SIG-M5 treated with dmso at 0.1 percent for 504 hours (cell line): ENCODE results near the gene ERGIC2.
"Not testable (repeated sequence)": the region's sequence is repeated elsewhere in the genome, so short reads cannot be mapped to it uniquely, and the experiment has no call there.

Experiments
- DNase-seq: peaks from one replicate; lab custom pipeline; 2025; ENCODE audit not compliant: unreplicated experiment; lab: John Stamatoyannopoulos, UW

ERGIC2 gene

DNA sequence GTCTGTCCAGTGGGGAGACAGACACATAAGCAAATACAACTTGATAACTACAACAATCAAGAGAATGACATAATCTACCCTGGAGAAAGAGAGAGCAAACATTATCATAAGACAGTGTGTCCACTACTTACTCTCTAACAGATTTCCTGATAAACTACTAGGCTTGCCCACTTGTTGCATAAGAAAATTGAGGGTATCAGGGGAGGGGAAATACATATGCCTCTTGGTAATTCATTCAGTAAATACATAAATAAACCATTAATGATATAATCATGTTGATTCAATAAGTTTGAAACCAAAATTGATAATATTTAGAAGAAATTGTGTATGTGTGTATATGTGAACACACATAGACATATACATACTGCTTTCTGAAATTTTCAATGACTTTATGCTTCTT, 76.6 kb downstream of the ERGIC2 start:
- DNase-seq: no peak

DNA sequence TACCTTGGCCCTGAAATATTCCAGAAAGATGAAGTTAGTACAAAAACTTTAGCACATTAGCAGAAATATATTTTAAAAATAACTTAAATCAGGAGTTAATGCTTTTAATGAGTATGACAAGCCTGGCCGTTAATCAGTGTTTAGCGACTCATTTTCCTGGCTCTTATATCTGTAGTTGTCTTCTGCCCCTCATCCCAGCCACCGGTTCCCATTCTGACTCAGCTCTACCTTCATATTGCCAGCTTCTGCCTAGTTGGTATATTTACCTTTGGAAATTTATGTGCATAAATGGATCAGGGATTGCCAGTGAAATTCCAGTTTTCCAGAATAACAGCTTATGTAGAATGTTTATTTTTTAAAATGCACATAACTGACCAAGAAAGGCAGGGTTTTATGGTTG, 79.9 kb downstream of the ERGIC2 start:
- DNase-seq: no peak

DNA sequence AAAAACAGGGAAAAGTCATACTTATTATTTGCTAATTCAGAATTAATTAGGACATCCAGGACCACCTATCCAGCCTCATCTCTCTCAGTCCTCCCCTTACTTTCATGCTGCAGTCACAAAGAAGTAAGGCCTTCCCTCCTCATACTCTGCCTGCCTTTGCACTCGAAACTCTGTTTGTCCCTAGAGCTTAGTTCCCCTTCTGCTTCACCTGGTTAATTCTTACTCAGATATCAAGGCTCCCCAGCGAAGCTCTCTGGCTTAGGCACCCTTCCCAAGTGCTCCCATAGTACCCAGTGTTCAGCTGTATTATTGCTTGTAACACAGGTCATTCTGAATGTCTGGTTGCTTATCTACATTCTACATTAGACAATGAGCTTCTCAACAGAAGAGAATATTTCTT, 81.3 kb downstream of the ERGIC2 start:
- DNase-seq: peak; percentile 26

DNA sequence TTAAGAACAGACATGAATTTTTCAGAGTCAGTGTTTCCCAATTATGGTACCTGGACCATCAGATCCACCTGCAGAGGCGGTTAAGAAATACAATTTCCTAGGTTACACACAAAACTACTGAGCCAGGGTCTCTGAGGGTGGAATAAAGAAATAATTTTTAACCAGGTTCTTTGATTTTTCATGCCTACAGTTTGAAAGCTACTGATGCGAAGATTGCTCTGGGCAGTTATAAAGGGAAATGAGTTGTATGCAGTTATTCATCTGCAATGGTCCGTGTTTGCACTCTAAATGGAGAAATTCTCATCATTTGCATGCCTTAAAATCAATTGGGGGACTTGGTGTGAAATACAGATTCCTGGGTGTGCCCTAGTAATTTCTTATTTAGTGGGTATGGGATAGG, 89.7 kb downstream of the ERGIC2 start:
- no peak for DNase-seq

DNA sequence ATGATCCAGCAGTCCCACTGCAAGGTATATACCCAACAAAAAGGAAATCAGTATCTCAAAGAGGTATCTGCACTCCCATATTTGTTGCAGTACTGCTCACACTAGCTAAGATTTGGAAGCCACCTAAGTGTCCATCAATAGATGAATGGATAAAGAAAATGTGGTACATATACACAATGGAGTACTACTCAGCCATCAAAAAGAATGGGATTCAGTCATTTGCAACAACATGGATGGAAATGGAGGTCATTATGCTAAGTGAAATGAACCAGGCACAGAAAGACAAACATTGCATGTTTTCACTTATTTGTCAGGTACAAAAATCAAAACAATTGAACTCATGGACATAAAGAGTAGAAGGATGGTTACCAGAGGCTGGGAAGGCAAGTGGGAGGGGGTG, 90.5 kb downstream of the ERGIC2 start:
- DNase-seq: not testable (repeated sequence)

DNA sequence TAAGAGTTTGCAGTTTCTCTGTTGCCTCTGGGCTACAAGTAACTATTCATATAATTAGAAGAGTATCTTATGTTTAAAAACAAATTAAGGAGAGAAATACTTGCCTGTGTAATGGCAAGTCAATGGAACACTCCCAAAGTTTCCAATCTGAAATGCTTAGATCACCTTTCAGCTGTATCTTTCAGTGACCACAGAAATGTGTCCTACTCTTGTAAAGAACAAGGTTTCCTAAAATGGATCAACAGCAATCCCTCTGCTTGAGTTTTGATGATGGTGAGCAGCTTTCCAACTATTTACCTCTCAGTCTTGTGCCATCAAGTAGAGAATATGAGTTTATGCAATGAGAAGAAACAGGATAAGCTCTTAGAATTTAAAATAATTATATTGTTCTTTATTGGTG, 92.9 kb downstream of the ERGIC2 start:
- DNase-seq: no peak

DNA sequence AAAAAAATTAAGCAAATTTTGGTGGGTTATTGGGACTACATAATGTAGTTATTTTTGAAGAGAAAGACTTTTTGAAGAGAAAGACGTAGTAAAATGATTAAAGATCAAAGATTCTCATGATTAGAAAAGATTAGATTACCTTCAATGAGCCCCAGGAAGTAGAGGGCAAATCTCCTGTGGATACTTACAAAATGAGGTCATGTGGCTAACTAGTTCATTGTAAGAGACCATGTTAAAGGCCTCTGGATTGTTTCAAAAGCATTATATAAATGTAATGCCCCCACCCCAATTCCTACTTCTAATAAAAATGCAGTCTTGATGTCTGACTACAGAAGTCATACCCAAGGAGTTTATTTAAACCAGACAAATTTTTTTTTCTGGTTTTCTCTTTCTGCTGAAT, 93.3 kb downstream of the ERGIC2 start:
- DNase-seq: no peak
